H1 (cell line): ENCODE measurements around the gene DPYSL4. TPM values are rescaled to one million over a fixed set of nuclear protein-coding genes. Genes with fewer than 3 reads are reported as not detected.

ENCODE experiments used
- CTCF ChIA-PET: fragments of 300-600 bp; sonication (Branson Sonifier 250); formaldehyde crosslinking; loops from one replicate; lab custom pipeline; 2021; ENCODE audit not compliant: partially characterized antibody; lab: Charles Lee
- POLR2A ChIA-PET: fragments of 300-600 bp; sonication (Branson Sonifier 250); formaldehyde crosslinking; loops from one replicate; lab custom pipeline; 2021; ENCODE audit warnings: inconsistent platforms; ENCODE audit not compliant: partially characterized antibody; lab: Charles Lee
- DNase-seq, 2 experiments: peaks; one replicate each; pipeline versions ENCODE4 v3.0.0 to v3.0.0-alpha.2; 2010 to 2022; ENCODE audit warnings: low spot score in 2 of 2, low read depth in 1 of 2, mixed read lengths in 1 of 2
- FAIRE-seq: peaks from 2 replicates; lab custom pipeline; 2011; peaks lifted over from hg19 to GRCh38; lab: Jason Lieb, UNC
- H2AFZ ChIP-seq: 2 replicates; pipeline ENCODE4 v1.8.1; 2012; ENCODE audit warnings: low read length, inconsistent platforms
- H2AK5ac ChIP-seq: 2 replicates; pipeline ENCODE4 v1.6.1; 2013; ENCODE audit warnings: low read depth, low read length
- H2BK120ac ChIP-seq: replicated peaks from 2 replicates; pipeline ENCODE3; 2013; ENCODE audit warnings: low read depth, low read length, inconsistent platforms
- H2BK12ac ChIP-seq: 2 replicates; pipeline ENCODE4 v1.6.1; 2013; ENCODE audit warnings: low read depth, low read length
- H2BK15ac ChIP-seq: 2 replicates; pipeline ENCODE4 v1.6.1; 2013; ENCODE audit warnings: low read length
- H2BK20ac ChIP-seq: 2 replicates; pipeline ENCODE4 v1.6.1; 2013; ENCODE audit warnings: low read length
- H2BK5ac ChIP-seq: 2 replicates; pipeline ENCODE4 v1.6.1; 2013; ENCODE audit warnings: low read depth, low read length
- H3K14ac ChIP-seq: 2 replicates; pipeline ENCODE4 v1.6.1; 2013; ENCODE audit warnings: inconsistent platforms; ENCODE audit not compliant: insufficient read length
- H3K18ac ChIP-seq: 2 replicates; pipeline ENCODE4 v1.6.1; 2013; ENCODE audit warnings: low read length; ENCODE audit errors: extremely low read depth
- H3K23ac ChIP-seq: 2 replicates; pipeline ENCODE4 v1.6.1; 2013; ENCODE audit warnings: inconsistent platforms; ENCODE audit not compliant: insufficient read length
- H3K23me2 ChIP-seq: 2 replicates; pipeline ENCODE4 v1.6.1; 2013; ENCODE audit warnings: low read depth, low read length
- H3K27ac ChIP-seq: 2 replicates; pipeline ENCODE4 v1.6.1; 2011; ENCODE audit warnings: low read depth, low read length, inconsistent platforms
- H3K27me3 ChIP-seq, 4 experiments: replicated peaks in 1 of 4; 1 replicate in 1 of 4; 2 replicates in 3 of 4; pipeline versions ENCODE4 v1.6.1 to v1.8.1; 2011 to 2013; ENCODE audit warnings: low read length in 3 of 4, mild to moderate bottlenecking in 3 of 4, inconsistent platforms in 2 of 4, mixed read lengths in 2 of 4, moderate library complexity in 1 of 4; ENCODE audit not compliant: control insufficient read depth in 3 of 4, insufficient read depth in 3 of 4; ENCODE audit errors: extremely low read depth in 1 of 4
- H3K36me3 ChIP-seq, 4 experiments: 2 replicates each; pipeline versions ENCODE4 v1.6.1 to v1.8.1; 2011 to 2013; ENCODE audit warnings: mild to moderate bottlenecking in 4 of 4, low read length in 3 of 4, moderate library complexity in 2 of 4, control low read depth in 1 of 4, inconsistent platforms in 1 of 4; ENCODE audit not compliant: insufficient read depth in 4 of 4, control insufficient read depth in 2 of 4
- H3K4ac ChIP-seq: replicated peaks from 2 replicates; pipeline ENCODE3; 2013; ENCODE audit warnings: low read length, low read depth, mixed read lengths, inconsistent platforms; ENCODE audit not compliant: insufficient read length
- H3K4me1 ChIP-seq, 4 experiments: replicated peaks in 1 of 4; 1 replicate in 1 of 4; 2 replicates in 3 of 4; pipeline versions ENCODE4 v1.6.1 to v1.8.1; 2011 to 2013; ENCODE audit warnings: low read length in 3 of 4, inconsistent platforms in 2 of 4, mixed read lengths in 1 of 4; ENCODE audit not compliant: insufficient read depth in 4 of 4, control insufficient read depth in 3 of 4
- H3K4me2 ChIP-seq, 2 experiments: 2 replicates each; pipeline versions ENCODE4 v1.6.1 to v1.8.1; 2011 to 2013; ENCODE audit warnings: low read depth in 2 of 2, low read length in 2 of 2, control low read depth in 1 of 2, inconsistent platforms in 1 of 2, mild to moderate bottlenecking in 1 of 2; ENCODE audit not compliant: insufficient read depth in 1 of 2
- H3K4me3 ChIP-seq, 4 experiments: fragments of 200-600, 300-600 bp in 1 of 4; sonication (generic), shearing (Covaris generic), sonication (Bioruptor Twin) in 1 of 4; 2 replicates each; pipeline versions ENCODE4 v1.5.1 to v1.8.1; 2011 to 2016; ENCODE audit warnings: low read length in 4 of 4, low read depth in 3 of 4, control low read depth in 2 of 4, inconsistent platforms in 2 of 4, mild to moderate bottlenecking in 2 of 4, mixed read lengths in 1 of 4, moderate library complexity in 1 of 4; ENCODE audit not compliant: insufficient read depth in 2 of 4; ENCODE audit errors: extremely low read depth in 1 of 4
- H3K56ac ChIP-seq: replicated peaks from 2 replicates; pipeline ENCODE3; 2013; ENCODE audit warnings: low read depth, mild to moderate bottlenecking, mixed read lengths, low read length, inconsistent platforms; ENCODE audit not compliant: insufficient read length
- H3K79me1 ChIP-seq: 2 replicates; pipeline ENCODE4 v1.6.1; 2013; ENCODE audit warnings: low read depth, low read length, control low read depth
- H3K79me2 ChIP-seq, 2 experiments: 2 replicates each; pipeline versions ENCODE4 v1.6.1 to v1.8.1; 2012 to 2013; ENCODE audit warnings: low read length in 2 of 2, mild to moderate bottlenecking in 2 of 2, inconsistent platforms in 1 of 2; ENCODE audit not compliant: insufficient read depth in 2 of 2, control insufficient read depth in 1 of 2
- H3K9ac ChIP-seq, 4 experiments: replicated peaks in 1 of 4; 1 replicate in 1 of 4; 2 replicates in 3 of 4; pipeline versions ENCODE4 v1.6.1 to v1.8.1; 2011 to 2013; ENCODE audit warnings: low read depth in 3 of 4, low read length in 3 of 4, control low read depth in 2 of 4, mild to moderate bottlenecking in 2 of 4, moderate library complexity in 2 of 4, inconsistent platforms in 1 of 4; ENCODE audit errors: extremely low read depth in 1 of 4
- H3K9me3 ChIP-seq, 2 experiments: 2 replicates each; pipeline versions ENCODE4 v1.6.1 to v1.8.1; 2012 to 2013; ENCODE audit warnings: mild to moderate bottlenecking in 2 of 2, moderate library complexity in 2 of 2, control low read depth in 1 of 2, inconsistent platforms in 1 of 2, low read depth in 1 of 2, low read length in 1 of 2, mixed read lengths in 1 of 2; ENCODE audit not compliant: insufficient read depth in 2 of 2
- H4K20me1 ChIP-seq, 2 experiments: replicated peaks in 1 of 2; 2 replicates each; pipeline versions ENCODE3 to v1.8.1; 2011 to 2013; ENCODE audit warnings: inconsistent platforms in 2 of 2, low read length in 2 of 2, mild to moderate bottlenecking in 1 of 2; ENCODE audit not compliant: insufficient read depth in 2 of 2, control insufficient read depth in 1 of 2
- H4K5ac ChIP-seq: 2 replicates; pipeline ENCODE4 v1.6.1; 2013; ENCODE audit warnings: low read length, low read depth, mixed read lengths, inconsistent platforms; ENCODE audit not compliant: insufficient read length
- H4K8ac ChIP-seq: 2 replicates; pipeline ENCODE4 v1.8.0; 2013; ENCODE audit warnings: mild to moderate bottlenecking, moderate library complexity, low read length, inconsistent platforms; ENCODE audit not compliant: insufficient read depth; ENCODE audit errors: extremely low read depth
- H4K91ac ChIP-seq: replicated peaks from 2 replicates; pipeline ENCODE3; 2013; ENCODE audit warnings: low read length, mixed read lengths, inconsistent platforms; ENCODE audit not compliant: insufficient read length
- BACH1 ChIP-seq: IDR thresholded peaks from 2 replicates; pipeline ENCODE4 v1.6.1; 2012; ENCODE audit warnings: low read length, improper control_type of control experiment
- CHD1 ChIP-seq: IDR thresholded peaks from 2 replicates; pipeline ENCODE4 v1.6.1; 2012; ENCODE audit warnings: low read depth, low read length, improper control_type of control experiment
- EP300 ChIP-seq, 2 experiments: IDR thresholded peaks; 1 replicate in 1 of 2; 2 replicates in 1 of 2; pipeline ENCODE4 v1.6.1; 2011 to 2012; ENCODE audit warnings: low read depth in 2 of 2, low read length in 2 of 2, mild to moderate bottlenecking in 2 of 2, borderline replicate concordance in 1 of 2, inconsistent platforms in 1 of 2, moderate library complexity in 1 of 2
- EZH2 ChIP-seq: fragments of 200-600 bp; sonication (generic); IDR thresholded peaks from 2 replicates; pipeline ENCODE4 v1.7.1; 2012; ENCODE audit warnings: low read depth, mild to moderate bottlenecking, moderate library complexity, low read length, inconsistent platforms; ENCODE audit not compliant: severe bottlenecking
- KDM5A ChIP-seq: fragments of 200-600 bp; IDR thresholded peaks from 2 replicates; pipeline ENCODE4 v1.7.1; 2012; ENCODE audit warnings: mild to moderate bottlenecking, low read length, inconsistent platforms, mixed read lengths
- PHF8 ChIP-seq: fragments of 200-600 bp; sonication (generic); conservative IDR thresholded peaks from 2 replicates; pipeline ENCODE4 v1.7.1; 2012; ENCODE audit warnings: low read depth, mild to moderate bottlenecking, inconsistent platforms, low read length, moderate library complexity
- POLR2A ChIP-seq, 2 experiments: IDR thresholded peaks; 1 replicate in 1 of 2; 2 replicates in 1 of 2; pipeline ENCODE4 v1.6.1; 2011; ENCODE audit warnings: low read depth in 2 of 2, low read length in 2 of 2, mild to moderate bottlenecking in 2 of 2; ENCODE audit errors: control extremely low read depth in 1 of 2
- RBBP5 ChIP-seq: IDR thresholded peaks from 2 replicates; pipeline ENCODE4 v1.7.1; 2012; ENCODE audit warnings: low read depth, mild to moderate bottlenecking, inconsistent platforms, low read length, moderate library complexity, borderline replicate concordance
- RFX5 ChIP-seq: IDR thresholded peaks from 2 replicates; pipeline ENCODE4 v1.6.1; 2011; ENCODE audit warnings: low read depth, low read length, improper control_type of control experiment, borderline replicate concordance
- TAF7 ChIP-seq: optimal IDR thresholded peaks from 2 replicates; pipeline ENCODE3; 2011; ENCODE audit warnings: low read depth, mild to moderate bottlenecking, inconsistent platforms, low read length, moderate library complexity, borderline replicate concordance
- TEAD4 ChIP-seq: IDR thresholded peaks from 2 replicates; pipeline ENCODE4 v1.6.1; 2012; ENCODE audit warnings: low read depth, low read length, inconsistent platforms, mixed read lengths
- YY1 ChIP-seq: IDR thresholded peaks from 2 replicates; pipeline ENCODE4 v1.6.1; 2011; ENCODE audit warnings: low read depth, mild to moderate bottlenecking, low read length
- WGBS, 2 experiments: shearing (Covaris generic) in 1 of 2; methylation state at CpG; one replicate each; pipeline versions ENCODE4 v1.1.6 to v1.1.7; 2013 to 2015; ENCODE audit warnings: low lambda C conversion rate in 2 of 2, mixed read lengths in 2 of 2, inconsistent platforms in 1 of 2, low coverage in 1 of 2, missing lambda C conversion rate in 1 of 2; ENCODE audit not compliant: insufficient replicate concordance in 2 of 2, insufficient coverage in 1 of 2, insufficient read length in 1 of 2; ENCODE audit errors: extremely low coverage in 1 of 2, missing lambda C conversion rate in 1 of 2; 5-methylcytosine and 5-hydroxymethylcytosine counted together
- polyA plus RNA-seq, 7 experiments: library from polyadenylated mRNA; depleted of rRNA in 3 of 7; stranded (reverse) in 5 of 7; unstranded in 2 of 7; fragments of >200 nt in 5 of 7; fragments of 200-250 nt in 2 of 7; gene quantifications; 1 replicate in 5 of 7; 2 replicates in 1 of 7; 4 replicates in 1 of 7; pipeline versions ENCODE4 v1.2.1 to v1.2.3, GENCODE V29; 2011 to 2013; ENCODE audit warnings: missing spikeins in 2 of 7, mixed read lengths in 2 of 7
- total RNA-seq: library from RNA; stranded (reverse); fragmentation: NEBNext Ultra II Directional; extraction: Animal tissue kit (Norgen Biotek cat#: 25700); gene quantifications from 2 replicates; pipeline ENCODE4 v1.2.1, GENCODE V29; 2021
- TF ChIP-seq, protein P1 (sequence below): IDR thresholded peaks from 2 replicates; pipeline ENCODE4 v1.6.1; 2011; ENCODE audit warnings: low read depth, mild to moderate bottlenecking, low read length; ENCODE audit not compliant: insufficient read depth

DPYSL4 gene
- total and polyA plus RNA-seq, 2 of the 8 experiments (the other 6 are each of a cell fraction or from before 2014, with no cell fraction given) = 12.9 to 15.2 TPM

GRCh38 chr10:132237396-132237795, 50.6 kb downstream of the DPYSL4 start:
- Histone ChIP-seq H2BK5ac (no peak overlapping the region), H3K9me3 (no peaks in the 10 kb centered on the region), H3K14ac (no peak overlapping the region), H3K18ac (no peak overlapping the region), H2BK12ac (no peak overlapping the region), H2BK120ac (no peak overlapping the region), H3K79me1 (no peaks in the 10 kb centered on the region), H3K27ac (no peak overlapping the region), H3K79me2 (no peaks in the 10 kb centered on the region), H4K91ac (no peak overlapping the region), H4K5ac (no peak overlapping the region), H2BK20ac (no peak overlapping the region), H3K23ac (no peak overlapping the region), H3K36me3 (no peaks in the 10 kb centered on the region), H2BK15ac (no peak overlapping the region), H3K56ac (no peak overlapping the region), H3K4me1 (no peaks in the 10 kb centered on the region; a peak in 1 of 7 replicates), H3K4me2 (no peak overlapping the region), H3K27me3 (no peaks in the 10 kb centered on the region; a peak in 1 of 7 replicates), H2AFZ (no peak overlapping the region), H4K8ac (no peak overlapping the region), H3K9ac (no peak overlapping the region), H4K20me1 (peaks cover 0 to 4% of the 10 kb centered on the region in 2 experiments), H2AK5ac (no peak overlapping the region), H3K23me2 (no peaks in the 10 kb centered on the region), H3K4me3 (no peak overlapping the region), H3K4ac (no peak overlapping the region)
- ChIA-PET CTCF (interaction anchor here (0.9 to 1.9 kb wide), 9 partner anchors 8 to 124 kb away, joined by 3 to 5 read pairs (median 3); no protein-coding TSS in a partner anchor), POLR2A (no interaction called here)
- 92% methylated on average over 14 of the region's 15 CpGs; no CpG with 5 or more reads in 1 of the 2 experiments for WGBS, 2 experiments
- FAIRE-seq (no peak), DNase-seq (no peak)
- TF ChIP-seq RBBP5 (no peak), YY1 (no peak), TEAD4 (no peak), RFX5 (no peak), EZH2 (no peak), EP300 (IDR thresholded peaks at IDR 0.05; ENCODE audit: borderline replicate concordance in 1 of 2, low read depth in 2 of 2, low read length in 2 of 2) (no peak), TAF7 (no peak), KDM5A (no peak), BACH1 (no peak), PHF8 (no peak), POLR2A (IDR thresholded peaks at IDR 0.05; ENCODE audit: control extremely low read depth in 1 of 2, low read depth in 2 of 2, low read length in 2 of 2) (no peak), CHD1 (no peak)
- TF ChIP-seq, protein P1, sequence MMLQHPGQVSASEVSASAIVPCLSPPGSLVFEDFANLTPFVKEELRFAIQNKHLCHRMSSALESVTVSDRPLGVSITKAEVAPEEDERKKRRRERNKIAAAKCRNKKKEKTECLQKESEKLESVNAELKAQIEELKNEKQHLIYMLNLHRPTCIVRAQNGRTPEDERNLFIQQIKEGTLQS = no peak
